Activated T-cell treated with anti-CD3 and anti-CD28 coated beads for 4 hours (primary cell): ENCODE data around the gene FOLR2.

Experiments used
- DNase-seq: peaks from one replicate; pipeline ENCODE4 v3.0.0-alpha.2; 2020

Gene FOLR2

GRCh38 chr11:72208281-72208680 is 8.3 kb upstream of the FOLR2 start:
- no peak for DNase-seq

DNA sequence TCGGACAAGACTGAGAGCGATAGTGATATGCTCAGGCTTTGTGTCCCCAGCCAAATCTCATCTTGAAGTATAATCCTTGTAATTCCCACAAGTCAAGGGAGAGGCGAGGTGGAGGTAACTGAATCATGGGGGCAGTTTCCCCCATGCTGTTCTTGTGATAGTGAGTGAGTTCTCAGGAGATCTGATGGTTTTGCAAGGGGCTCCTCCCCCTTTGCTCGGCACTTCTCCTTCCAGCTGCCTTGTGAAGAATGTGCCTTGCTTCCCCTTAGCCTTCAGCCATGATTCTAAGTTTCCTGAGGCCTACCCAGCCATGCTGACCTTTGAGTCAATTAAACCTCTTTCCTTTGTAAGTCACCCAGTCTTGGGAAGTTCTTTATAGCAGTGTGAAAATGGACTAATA is 7.5 kb upstream of the FOLR2 start:
- no peak for DNase-seq

GRCh38 chr11:72217841-72218240 is 1.2 kb downstream of the FOLR2 start:
- no peak for DNase-seq

GRCh38 chr11:72218251-72218745 is 1.7 kb downstream of the FOLR2 start:
- DNase-seq, result no peak

GRCh38 chr11:72220696-72221363 is 4.2 kb downstream of the FOLR2 start:
- DNase-seq, result no peak

DNA sequence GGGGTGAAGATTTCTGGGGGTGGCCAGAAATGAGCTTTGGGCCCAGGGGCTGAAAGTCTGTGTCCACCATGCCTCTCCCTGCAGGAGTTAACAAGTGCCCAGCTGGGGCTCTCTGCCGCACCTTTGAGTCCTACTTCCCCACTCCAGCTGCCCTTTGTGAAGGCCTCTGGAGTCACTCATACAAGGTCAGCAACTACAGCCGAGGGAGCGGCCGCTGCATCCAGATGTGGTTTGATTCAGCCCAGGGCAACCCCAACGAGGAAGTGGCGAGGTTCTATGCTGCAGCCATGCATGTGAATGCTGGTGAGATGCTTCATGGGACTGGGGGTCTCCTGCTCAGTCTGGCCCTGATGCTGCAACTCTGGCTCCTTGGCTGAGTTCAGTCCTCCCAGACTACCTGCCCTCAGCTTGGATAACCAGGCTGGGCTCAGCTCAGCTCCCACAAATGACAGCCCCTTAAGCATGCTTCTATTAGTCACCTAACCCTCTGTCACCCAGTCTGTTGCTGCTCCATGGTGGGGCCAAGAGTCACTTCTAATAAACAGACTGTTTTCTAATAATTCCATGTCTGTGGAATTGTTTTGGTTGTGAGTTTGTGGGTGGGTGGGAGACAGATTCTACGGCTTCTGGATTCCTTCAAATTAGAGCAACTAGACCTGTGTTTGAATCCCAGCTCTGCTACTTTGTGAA is 4.9 kb downstream of the FOLR2 start:
- DNase-seq, result no peak

DNA sequence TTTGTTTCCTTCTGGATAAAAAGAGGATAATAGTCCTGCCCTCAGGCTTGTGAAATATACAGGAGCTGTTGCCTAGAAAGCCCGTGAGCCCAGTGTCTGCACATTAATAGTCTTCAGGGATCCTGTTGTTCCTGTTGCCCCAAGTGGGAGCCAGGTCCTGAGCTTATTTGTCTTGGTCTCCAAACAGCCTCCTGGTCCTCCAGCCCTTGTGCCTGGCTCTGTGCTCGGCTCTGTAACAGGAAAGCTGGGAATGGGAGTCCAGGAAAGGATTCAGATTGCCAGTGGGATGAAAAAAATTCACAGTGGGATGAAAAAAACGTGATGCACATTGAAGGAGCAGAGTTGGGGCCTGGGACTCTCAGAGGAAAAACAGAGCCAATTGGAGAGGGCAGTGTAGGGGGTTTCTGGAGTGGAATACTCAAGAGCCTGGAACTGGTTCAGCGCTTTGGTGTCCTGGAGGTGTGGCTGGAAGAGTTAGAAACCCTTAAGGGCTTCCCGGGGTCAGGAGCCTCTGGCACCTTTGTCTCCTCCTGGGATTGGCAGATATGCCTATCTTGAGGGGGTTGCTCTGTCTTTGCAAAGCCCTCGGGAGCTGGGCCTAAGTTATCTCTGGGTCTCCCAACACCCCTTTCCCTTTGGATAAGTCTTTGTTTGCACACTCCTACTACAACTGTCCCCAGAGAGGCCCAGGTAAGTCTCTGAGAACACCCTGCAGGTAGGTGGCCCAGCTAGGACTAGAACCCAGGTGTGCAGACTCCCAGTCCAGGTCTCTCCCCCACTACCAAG is 5.7 kb downstream of the FOLR2 start:
- no peak for DNase-seq

DNA sequence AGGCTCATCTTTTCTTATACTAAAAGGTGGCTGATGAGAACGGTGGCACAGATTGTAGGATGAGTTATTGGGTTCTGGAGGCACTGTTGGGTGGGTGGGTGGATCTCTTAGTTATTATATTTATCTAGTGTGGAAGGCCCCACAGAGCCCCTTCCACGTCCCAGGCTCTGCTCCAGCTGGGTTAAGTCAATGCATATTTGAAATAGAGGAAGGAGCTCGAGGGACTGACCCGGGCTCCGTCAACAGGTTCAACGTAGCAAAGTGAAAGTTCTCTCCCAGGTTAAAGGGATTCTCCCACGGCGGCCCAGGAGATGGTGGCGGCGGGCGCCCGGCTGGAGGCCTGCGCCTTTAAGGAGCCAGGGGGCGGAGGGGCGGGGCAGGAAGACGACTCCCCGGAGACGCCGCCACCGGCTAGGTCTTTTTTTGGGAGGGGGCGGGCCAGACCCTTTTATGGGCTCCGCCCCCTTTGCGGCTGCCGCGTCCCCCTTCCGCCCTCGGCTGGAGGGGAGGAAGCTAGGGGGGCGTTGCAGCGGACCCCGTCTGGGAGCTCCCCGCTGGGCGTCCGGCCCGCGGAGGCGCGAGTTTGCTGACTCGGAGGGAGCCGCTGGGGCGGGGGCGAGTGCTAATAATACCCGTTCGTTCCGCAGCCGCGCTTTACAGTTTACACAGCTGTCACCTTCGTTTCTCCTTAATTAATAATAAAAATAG is 6.5 kb downstream of the FOLR2 start:
- peak; percentile 88 for DNase-seq

- no peak for DNase-seq
These were observed 7.3 kb downstream of the FOLR2 start for GRCh38 chr11:72223615-72224563.

GRCh38 chr11:72224564-72225410 is 8.2 kb downstream of the FOLR2 start, which contains the start of gene INPPL1:
TSS of gene INPPL1 (plus strand) at chr11:72224767. CDS start at chr11:72224985, 218 bp downstream.
- no peak for DNase-seq

- no peak for DNase-seq
These were observed 8.9 kb downstream of the FOLR2 start for GRCh38 chr11:72225411-72225951.

DNA sequence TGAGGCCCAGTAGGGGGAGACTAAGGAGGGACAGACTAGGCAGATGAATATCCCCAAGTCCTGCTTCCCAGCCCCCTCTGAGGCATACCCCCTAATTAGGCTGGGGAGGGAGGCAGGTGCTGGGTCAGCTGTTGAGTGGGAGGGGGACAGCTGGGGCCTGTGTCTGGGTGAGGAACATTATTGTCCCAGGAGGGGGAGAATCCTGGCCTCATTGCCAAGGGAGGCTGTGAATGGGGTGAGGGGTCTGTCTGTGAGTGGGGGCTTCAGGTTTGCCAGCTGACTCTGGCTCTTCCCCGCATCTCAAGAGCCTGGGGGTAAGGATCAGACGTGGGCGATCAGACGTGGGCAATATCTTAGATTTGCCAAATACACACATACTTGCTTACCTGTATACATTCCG is 10.1 kb downstream of the FOLR2 start:
- no peak for DNase-seq

GRCh38 chr11:72227316-72228228 is 11.0 kb downstream of the FOLR2 start:
- no peak for DNase-seq

GRCh38 chr11:72228229-72228843 is 11.7 kb downstream of the FOLR2 start:
- DNase-seq, result no peak

GRCh38 chr11:72228844-72229231 is 12.2 kb downstream of the FOLR2 start:
- no peak for DNase-seq

- DNase-seq, result no peak
These were observed 12.8 kb downstream of the FOLR2 start for GRCh38 chr11:72229336-72229924.

- no peak for DNase-seq
These were observed 13.6 kb downstream of the FOLR2 start for GRCh38 chr11:72229925-72230763.
